Effector CD4-positive, alpha-beta T cell (primary cell): ENCODE data around the gene TRAPPC6A.

Source experiments
- DNase-seq: peaks from one replicate; pipeline ENCODE4 v3.0.0-alpha.2; 2020
- total RNA-seq: gene quantifications from one replicate; lab custom pipeline; 2026; lab: John Stamatoyannopoulos, UW

TRAPPC6A gene
- 19.3 reads per million, percentile 46 among the genes with 10 or more reads in this experiment for total RNA-seq

- no peak for DNase-seq
Observed at GRCh38 chr19:45177817-45178261, at the start of gene TRAPPC6A. Gene TRAPPC6A, minus strand, starts transcription at chr19:45178237. Its CDS starts 19 bp downstream, at chr19:45178218.

GRCh38 chr19:45224645-45225044 is 46.6 kb upstream of the TRAPPC6A start:
- no peak for DNase-seq

- no peak for DNase-seq
Observed at GRCh38 chr19:45223879-45224278, 45.8 kb upstream of the TRAPPC6A start.

- DNase-seq, result no peak
Observed at GRCh38 chr19:45222724-45223123, 44.7 kb upstream of the TRAPPC6A start.

GRCh38 chr19:45218911-45219743 is 41.1 kb upstream of the TRAPPC6A start:
- no peak for DNase-seq

- DNase-seq, result no peak
Observed at GRCh38 chr19:45218426-45218825, 40.4 kb upstream of the TRAPPC6A start.

GRCh38 chr19:45217957-45218334 is 39.9 kb upstream of the TRAPPC6A start:
- no peak for DNase-seq

- DNase-seq, result no peak
Observed at GRCh38 chr19:45217193-45217956, 39.3 kb upstream of the TRAPPC6A start.

- DNase-seq, result no peak
Observed at GRCh38 chr19:45216667-45217066, 38.6 kb upstream of the TRAPPC6A start.

- no peak for DNase-seq
Observed at GRCh38 chr19:45215391-45216191, 37.6 kb upstream of the TRAPPC6A start.

GRCh38 chr19:45213031-45213430 is 35.0 kb upstream of the TRAPPC6A start:
- no peak for DNase-seq

GRCh38 chr19:45211751-45212381 is 33.8 kb upstream of the TRAPPC6A start:
- DNase-seq, result no peak

GRCh38 chr19:45206328-45206727 is 28.3 kb upstream of the TRAPPC6A start:
- no peak for DNase-seq

GRCh38 chr19:45205810-45206209 is 27.8 kb upstream of the TRAPPC6A start:
- DNase-seq, result no peak

GRCh38 chr19:45202637-45203036 is 24.6 kb upstream of the TRAPPC6A start:
- DNase-seq, result no peak

- no peak for DNase-seq
Observed at GRCh38 chr19:45200568-45200967, 22.5 kb upstream of the TRAPPC6A start.

GRCh38 chr19:45195764-45196163 is 17.7 kb upstream of the TRAPPC6A start:
- no peak for DNase-seq

GRCh38 chr19:45191375-45191774 is 13.3 kb upstream of the TRAPPC6A start:
- DNase-seq, result no peak

- no peak for DNase-seq
Observed at GRCh38 chr19:45189971-45190370, 11.9 kb upstream of the TRAPPC6A start.

GRCh38 chr19:45187421-45188100 is 9.5 kb upstream of the TRAPPC6A start:
- DNase-seq, result no peak

- DNase-seq, result no peak
Observed at GRCh38 chr19:45186509-45187334, 8.7 kb upstream of the TRAPPC6A start.
